ENCODE data around the gene NYNRIN.
"Not testable (repeated sequence)": the region's sequence is repeated elsewhere in the genome, so short reads cannot be mapped to it uniquely, and the experiment has no call there.

NYNRIN gene

DNA sequence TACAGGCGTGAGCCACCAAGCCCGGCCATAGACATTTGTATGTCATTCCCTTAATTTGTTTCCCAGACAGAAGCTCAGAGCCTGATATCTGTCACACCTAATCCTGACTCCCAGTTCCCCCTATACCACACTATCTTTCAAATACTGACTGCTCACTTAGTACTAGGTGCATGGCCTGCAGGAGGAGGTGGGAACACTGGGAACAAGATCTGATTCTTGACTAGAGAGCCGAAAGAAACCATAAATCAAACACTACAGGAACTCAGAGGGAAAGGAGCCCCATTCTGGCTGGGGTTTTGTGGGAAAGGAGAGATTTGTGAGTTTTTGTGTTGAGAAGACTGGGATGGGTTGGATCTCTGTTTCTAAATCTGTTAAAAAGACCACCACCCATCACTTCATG lies 35.9 kb downstream of the NYNRIN start:
- DNase-seq: no peak

DNA sequence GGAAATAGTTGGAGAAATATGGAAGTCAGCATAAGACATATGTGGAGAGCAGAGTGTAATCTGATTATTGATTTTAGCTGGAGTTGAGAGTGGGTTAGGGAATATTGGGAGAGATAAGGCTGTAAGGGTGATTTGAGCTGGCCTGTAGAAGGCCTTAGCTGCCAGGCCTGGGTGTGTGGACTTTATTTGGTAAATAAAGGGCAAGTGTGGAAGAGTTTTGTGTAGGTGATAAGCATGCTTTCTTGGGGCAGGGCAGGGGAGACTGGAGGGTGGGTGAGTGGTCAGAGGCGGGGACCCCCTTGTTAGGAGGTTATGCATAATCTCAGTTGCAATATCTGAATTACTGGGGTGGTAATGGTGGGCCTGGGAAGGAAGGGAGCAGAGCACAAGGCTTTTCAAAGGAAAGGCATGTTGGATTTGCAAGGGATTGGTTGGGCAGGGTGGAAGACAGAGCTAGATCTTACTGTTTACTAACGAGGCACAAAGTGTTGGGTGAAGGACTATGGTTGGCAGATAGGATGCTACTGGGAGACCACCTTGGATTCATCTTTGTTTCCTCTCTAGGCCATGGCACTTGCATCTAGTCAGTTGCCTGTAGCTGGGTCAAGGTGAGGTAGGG lies 36.5 kb downstream of the NYNRIN start:
- DNase-seq: no peak

DNA sequence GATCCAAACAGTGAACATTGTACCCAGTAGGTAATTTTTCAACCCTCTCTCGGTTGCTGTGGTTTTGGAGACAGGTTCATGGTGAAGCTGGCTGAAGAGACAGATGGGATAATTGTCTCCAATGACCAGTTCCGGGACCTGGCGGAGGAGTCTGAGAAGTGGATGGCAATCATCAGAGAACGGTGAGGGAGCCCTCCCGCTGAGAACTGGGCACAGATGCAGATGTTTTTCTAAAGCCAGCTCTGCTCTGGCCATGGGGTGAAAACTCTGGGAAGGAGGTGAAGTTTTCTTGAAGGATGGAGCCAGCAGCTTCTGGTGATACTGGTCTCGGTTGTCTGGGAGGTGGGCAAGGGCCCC lies 37.2 kb downstream of the NYNRIN start:
- no peak for DNase-seq

DNA sequence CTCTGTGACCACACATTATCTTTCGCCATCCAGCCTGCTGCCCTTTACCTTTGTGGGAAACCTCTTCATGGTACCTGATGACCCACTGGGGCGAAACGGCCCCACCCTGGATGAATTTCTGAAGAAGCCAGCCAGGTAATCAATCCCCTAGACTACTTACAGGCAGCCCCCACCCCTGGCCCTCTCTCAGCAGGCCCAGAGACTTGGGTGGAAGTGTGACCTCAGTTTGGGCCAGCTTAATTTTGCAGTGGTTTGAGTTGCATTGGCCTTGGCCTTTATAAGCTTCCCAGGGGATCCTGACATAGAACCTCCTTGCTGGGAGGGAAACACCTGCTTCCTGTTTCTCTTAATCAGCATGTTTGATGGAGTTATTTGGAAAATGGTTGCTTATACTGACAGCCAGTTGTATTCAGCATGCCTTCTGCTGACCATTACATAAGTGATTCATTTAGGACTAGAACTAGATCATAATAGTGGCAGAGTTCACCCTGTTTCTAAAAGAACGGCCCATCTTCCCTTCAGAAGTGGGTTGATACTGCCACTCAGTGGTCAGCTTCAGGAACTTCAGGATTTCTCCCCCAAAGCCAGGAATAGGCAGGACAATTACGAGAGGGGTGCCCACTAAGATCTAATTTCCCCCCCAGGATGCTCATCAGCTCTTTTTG lies 37.7 kb downstream of the NYNRIN start:
- DNase-seq: peak; percentile 6

DNA sequence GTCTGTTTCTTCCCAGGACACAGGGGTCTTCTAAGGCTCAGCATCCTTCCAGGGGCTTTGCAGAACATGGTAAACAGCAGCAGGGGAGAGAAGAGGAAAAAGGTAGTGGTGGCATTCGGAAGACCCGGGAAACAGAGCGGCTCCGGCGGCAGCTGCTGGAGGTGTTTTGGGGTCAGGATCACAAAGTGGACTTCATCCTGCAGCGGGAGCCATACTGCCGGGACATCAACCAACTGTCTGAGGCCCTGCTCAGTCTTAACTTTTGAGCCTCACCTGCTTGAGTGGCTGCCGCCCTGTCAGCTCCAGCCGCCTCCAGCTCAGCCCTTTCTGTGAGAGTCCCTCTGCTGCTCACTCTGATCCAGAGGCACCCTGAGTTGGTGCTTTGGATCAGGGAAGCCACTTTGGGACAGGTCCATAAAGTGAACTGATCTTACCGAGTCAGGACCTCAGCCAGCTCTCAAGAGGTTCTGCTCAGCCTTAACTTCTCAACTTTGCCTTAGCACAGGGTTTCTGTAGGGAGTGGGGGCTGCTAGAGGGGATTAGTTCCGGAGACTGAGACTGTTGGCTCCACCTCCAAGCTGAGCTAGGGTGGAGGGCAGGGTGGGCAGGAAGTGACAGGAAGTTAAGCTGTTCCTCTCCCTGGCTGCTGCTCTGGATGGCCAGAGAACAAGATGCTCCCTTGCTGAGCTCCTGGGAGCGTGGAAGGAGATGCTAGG lies 38.4 kb downstream of the NYNRIN start:
- no peak for DNase-seq

DNA sequence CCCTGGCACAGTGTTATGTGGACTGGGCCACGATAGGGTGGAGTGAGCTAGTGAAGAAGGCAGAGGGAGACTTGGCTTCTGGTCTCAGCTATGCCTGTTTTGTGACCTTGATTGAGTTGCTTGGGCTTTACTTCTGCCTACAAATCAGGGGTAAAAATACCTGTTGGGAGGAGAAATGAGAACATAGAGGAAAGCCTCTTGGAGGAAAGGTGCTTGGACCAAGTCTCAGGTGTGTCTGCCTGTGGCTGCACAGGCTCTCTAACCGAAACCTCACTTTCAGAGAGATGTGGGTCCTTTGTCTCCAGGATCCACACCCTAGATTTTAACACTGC lies 38.9 kb downstream of the NYNRIN start:
- DNase-seq: no peak

DNA sequence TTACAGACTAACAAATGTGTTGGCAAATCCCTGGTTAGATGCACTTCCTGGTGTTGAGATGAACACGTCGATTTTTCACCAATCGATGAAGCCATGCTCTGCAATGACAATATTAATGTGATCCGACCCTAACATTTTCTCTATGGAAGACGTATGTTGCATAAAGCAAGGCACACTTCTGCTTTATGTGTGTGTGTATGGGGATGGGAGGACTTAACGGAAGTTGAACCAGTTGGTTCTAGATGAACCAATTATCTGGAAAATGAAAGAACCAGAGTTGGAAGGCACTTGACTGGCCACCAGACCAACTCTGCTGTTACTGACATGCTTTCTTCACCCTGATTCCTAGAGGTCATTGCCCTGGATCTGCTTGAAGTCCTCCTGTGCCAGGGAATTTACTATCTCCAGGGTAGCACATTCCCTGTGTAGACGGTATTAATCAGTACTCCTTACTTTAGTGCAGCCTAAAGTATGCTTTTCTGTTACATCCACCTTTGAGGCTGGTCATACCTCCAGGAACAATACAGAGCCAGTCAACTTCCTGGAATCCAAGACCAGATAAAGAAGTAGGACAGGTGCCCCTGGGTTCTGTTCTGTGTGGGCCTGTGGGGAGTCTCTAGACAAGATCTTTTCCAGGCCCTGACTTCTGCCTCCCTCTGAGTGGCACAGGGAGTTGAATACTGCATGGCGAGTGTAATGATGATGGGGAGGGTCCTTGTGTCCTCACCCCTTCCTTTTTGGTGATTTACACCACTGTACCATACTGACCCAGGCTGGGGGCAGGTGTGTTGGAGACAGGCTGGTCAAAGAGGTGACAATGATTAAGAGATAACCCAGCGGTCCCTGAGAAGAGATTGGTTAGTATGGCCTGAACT lies 39.7 kb downstream of the NYNRIN start:
- DNase-seq: no peak

DNA sequence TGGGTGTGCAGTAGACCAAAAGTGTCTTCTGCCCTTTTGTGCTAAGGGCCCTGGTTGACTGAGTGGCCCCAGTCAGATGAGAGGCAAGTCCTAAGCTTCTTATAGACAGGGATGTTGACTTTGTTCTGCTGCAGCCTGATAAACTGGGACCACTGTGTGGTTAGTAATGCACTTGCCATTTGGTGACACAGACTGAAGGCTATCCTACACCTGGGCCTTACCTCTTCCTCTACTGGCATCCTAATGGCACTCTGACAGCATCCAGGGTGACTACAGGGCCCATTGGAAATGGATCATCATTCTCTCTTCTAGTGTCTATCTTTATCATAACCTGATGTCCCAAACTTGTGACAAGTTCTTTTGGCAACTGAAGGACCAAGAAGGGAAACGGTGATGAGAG lies 40.5 kb downstream of the NYNRIN start:
- no peak for DNase-seq

DNA sequence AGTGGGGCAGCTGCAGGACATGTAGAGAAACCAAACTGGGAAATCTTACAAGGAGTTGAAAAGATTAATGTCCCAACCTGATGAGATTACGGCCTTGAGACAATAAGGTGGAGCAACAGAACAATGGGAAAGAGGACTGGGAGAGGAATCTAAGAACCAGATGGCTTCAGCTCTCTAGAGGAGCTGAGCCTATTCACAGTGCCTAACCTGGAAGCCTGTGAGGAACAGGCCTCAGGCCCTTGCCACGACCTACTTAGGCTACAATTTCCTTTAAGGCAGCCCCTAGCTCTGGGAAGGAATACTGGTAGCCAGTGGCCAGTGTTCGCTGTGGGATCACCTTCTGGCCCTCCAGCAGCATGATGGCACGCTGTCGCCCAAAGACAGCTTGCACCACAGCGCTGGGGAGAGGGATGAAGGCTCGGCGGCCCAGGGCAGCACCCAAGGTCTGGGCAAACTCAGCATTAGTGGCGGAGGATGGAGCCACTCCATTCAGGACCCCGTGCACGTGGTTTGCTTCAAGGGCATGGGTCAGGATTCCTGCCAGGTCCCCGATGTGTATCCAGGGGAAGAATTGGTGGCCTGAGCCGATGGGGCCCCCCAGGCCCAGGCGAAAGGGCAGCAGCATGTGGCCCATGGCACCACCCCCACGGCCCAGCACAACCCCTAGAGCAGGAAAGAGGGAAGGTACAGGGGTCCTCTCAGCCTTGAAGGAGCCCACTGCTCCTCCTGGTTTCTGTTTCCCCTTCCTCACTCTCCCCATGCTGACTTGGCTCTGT lies 41.2 kb downstream of the NYNRIN start:
- no peak for DNase-seq

DNA sequence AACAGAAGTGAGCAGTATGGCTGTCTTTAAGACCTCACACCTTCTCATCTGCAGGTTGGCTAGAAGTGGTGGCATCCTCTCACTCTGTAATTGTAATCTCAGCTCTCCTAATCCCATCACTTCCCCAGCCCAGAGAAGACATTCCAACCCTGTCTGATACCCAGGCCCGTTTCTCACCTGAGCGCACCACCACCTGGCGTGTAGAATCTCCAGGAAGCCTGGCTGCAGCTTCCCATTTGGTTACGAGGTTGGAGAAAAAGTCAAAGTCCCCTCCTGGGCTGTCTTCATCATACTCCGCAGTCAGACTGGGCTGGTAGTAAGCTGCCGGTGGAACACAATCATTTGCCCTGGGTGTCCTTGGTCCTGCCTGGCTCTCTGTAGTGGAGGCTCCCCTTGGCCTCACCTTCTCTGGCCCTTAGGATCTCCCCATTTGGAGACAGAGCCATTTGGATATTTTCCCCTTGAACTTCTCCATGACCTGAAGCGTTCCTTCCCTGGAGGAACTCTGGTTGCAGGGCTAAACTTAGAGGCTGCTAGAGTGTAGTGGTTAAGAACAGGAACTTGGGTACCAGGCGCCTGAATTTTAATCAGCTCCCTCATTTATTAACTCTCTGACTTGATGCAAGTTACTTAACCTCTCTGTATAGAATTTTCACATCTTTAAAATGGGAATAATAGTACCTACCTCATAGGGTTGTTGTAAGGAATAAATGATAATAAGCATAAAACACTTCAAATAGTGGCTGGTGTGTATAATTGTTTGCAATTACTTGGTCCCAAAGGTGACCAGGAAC lies 42.0 kb downstream of the NYNRIN start:
- DNase-seq: no peak

DNA sequence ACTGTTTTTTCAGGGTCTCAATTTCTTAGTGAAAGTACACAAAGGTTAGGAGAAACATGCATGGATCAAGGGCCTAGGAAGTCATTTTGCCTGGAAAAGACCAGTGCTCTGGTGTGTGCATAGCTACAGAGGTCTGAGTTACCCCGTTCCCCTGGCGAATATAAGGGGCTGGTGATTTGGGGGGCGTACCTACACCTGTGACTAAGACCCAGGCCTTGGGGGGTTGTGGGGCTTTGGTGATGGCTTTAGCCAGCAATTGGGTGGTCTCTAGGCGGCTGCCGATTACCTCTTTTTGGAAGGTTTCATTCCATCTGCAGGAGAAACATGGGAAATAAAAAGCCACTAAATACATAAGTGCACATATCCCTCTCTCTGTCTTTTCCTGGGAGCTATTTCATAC lies 42.7 kb downstream of the NYNRIN start:
- no peak for DNase-seq

DNA sequence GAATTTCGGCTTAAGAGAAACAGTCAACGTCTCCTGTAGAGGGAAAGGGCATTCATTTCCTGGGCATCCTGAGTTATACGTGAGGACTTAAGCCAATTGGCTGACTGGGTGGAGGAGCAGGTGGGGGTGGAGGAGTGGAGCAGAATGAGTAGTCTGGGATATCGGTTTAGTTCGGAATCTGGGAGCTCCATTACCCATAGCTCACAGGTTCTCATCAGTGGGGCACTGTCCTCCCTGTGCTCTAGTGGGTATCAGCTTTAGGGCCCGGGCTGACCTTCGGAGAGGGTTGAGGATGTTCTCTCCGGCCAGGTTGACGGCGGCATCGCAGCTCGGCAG lies 43.1 kb downstream of the NYNRIN start:
- DNase-seq: peak; percentile 39

DNA sequence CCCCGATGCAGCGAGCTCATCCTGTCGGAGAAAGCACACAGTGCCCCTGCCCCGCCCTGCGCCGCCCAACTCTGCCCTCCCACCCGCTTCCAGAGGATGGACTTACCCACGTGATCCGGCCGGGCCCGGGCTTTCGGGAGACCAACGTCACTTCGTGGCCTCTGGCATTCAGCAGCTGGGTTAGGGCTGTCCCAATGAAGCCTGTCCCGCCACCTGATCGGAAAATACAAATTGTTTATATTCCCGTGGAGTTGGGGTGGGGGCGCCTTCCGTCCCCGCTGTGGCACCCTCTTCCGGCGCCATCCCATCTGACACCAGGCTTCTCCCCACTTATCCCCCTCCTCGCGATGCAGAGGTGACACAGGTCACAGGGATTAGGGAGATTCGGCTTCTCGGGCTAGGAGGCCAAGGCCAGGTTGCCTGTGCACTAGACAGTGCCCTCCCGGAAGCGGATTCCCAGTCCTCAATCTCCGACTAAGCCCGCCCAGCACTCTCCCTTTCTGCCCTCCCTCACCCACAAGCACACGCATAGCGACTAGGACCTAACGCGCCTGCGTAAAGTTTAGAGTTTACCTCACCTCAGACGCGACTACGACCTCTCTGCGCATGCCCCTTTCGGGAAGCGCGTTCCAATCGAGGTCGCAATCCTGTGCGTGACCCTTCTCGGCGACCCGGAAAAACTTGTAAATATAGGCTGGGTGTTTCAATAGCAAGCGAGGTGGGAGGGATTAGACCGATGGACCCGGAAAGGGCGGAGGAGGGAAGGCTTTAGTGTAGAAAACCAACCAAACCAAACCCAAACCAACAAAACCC lies 43.6 kb downstream of the NYNRIN start, which contains the start of gene SDR39U1:
Gene SDR39U1, minus strand, starts transcription at position 537 of the 813 bp plus-strand sequence. Its CDS starts 7 bp downstream, at position 530.
- peak; percentile 98 for DNase-seq

DNA sequence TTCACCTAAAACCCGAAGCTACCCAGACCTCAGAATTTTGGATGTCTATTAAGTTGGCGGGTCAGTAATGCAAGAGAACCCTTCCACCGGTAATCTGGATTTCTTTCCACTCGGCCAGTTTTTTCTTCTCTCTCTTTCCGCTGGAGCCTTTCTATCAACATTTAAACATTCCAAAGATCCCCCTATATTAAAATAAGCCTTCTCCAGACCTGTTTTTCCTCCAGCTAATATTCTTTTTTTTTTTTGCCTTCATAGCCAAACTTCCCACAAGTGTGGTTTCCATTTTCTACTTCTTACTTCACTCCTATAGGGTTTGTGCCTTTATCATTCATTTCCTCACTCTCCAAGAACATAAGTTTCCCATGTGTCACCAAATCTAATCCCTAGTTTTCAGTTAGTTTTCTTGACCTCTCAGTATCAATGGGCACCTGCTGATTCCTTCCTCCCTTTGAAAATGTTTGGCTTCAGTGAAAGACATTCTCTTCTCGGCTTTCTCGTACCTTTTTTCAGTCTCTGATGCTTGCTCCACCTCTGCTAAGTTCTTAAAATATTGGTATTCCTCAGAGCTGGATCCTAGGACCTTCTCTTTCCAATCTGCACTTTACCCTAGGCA lies 44.4 kb downstream of the NYNRIN start:
- DNase-seq: no peak

DNA sequence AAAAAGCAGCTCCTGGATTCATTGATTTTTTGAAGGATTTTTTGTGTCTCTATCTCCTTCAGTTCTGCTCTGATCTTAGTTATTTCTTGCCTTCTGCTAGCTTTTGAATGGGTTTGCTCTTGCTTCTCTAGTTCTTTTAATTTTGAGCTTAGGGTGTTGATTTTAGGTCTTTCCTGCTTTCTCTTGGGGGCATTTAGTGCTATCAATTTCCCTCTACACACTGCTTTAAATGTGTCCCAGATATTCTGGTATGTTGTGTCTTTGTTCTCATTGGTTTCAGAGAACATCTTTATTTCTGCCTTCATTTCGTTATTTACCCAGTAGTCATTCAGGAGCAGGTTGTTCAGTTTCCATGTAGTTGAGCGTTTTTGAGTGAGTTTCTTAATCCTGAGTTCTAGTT lies 52.0 kb downstream of the NYNRIN start:
- DNase-seq: not testable (repeated sequence)

DNA sequence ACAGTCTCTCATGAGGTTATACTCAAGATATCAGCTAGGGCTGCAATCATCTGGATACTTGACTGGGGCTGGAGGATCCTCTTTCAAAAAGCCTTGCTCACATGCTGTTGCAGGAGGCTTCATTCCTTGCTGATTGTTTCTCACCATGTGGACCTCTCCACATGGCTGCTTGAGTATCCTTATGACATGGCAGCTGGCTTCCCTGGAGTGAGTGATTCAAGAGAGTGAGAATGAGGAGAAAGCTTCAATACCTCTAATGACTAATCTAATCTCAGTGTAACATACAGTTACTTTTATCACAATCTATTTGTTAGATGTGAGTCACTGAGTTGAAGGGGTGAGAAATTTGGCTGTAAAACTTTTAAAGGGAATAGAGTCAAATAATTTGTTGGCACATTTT lies 58.2 kb downstream of the NYNRIN start:
- no peak for DNase-seq

DNA sequence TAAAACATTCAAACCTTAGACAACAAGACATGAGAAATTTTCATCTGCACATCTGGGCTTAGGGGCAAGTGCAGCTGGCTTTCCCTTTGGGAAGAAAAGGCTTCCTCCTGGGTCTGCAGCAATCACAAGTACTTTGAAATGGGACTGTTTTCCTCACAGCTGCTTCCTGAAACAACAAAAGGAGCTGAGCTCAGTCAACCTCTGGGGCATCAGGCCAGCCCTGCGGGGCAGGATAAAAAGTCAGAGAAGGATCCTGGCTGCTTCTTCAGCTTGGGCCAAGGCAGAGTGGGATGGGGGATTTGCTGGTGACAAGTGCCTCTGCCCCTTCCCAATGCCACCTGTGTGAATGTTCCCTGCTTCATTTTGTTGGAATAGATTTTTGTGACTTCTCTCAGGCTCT lies 59.9 kb downstream of the NYNRIN start:
- DNase-seq: no peak

DNA sequence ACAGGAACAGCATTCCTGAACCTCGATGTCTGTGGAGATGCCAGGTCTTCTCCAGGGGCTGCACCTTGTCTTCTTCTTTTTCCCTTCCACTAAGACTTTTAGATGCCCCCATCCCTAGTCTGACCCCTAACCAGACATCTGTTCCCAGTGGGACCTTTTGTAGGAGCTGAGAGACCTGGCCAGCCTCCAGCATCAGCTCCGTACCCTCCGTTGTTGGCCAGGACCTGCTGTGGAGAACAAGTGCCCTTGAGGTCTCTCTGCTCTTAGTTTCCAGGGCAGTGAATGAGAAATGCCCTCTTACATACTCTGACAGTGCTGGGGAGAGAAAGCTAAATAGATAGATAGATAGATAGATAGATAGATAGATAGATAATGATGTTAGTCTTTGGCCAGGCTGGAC lies 60.5 kb downstream of the NYNRIN start:
- no peak for DNase-seq

DNA sequence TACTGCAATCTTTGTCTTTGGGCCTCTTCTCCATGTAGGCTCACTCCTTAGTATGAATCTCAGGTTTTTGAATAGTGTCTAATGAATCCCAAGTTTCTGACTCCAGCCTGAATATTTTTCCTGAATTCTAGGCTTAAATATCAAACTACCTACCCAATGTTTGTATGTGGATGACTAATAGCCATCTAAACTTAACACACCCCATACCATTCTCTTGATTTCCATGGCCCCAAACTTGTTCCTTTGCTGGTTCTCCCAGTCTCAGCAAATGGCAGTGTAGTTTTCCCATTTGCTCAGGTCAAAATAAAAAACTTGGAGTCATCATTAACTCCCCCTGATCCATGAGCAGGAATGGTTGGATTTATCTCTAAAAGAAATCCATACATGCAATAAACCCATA lies 62.5 kb downstream of the NYNRIN start:
- no peak for DNase-seq

DNA sequence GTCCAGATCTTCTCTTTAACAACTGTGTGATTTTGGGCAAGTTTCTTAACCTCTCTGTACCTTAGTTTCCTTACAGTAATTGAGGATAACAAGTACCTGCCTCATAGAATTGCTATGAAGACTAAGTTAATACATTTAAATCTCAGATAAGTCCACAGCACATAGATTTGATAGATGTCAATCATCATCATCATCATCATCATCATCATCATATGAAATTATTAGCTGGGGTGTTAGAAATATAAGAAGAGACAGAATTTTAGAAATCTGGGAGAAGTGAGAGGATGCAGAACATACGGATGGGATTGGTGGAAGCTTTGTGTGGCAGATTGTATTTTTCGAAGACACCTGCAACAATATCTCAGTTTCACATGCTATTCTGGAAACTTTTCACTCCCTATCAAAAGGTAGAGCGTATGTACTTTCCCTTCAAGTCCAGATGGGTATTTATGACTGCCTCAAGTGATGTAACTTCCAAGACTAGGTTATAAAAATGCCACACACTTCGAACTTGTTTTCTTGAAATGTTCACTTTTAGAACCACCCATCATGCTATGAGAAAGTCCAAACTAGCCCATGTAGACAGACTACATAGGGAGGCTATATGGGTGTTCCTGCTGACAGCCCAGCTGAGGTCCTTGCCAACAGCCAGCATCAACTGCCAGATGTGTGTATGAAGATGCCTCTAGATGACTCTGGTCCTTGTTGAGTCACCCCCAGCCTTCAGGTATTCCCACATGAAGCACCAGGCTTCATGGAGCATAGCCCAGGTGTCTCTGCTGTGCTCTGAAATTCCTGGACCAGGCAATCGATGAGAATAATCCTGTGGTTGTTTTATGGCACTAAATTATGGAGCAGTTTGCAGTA lies 64.4 kb downstream of the NYNRIN start:
- no peak for DNase-seq
